Measurements from ENCODE around the gene CDC42EP1.

DNA sequence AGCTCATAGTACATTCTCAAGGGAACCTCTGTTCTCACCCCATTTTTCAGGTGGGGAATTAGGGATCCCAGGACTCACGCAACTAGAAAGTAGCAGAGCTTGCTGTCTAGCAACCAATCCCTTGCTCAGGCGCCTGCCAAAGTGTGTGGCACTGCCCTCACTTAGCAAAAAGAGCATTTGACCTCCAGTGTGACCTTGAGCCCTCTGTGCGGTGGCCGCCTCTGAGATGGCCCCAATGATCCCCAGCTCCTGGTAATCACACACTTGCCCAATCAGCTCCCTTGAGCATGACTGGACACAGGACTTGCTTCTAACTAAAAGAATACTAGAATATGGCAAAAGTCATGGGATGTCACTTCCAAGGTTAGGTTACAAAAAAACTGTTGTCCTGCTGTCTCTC, 22.2 kb downstream of the CDC42EP1 start:
- TF ChIP-seq, protein P1, sequence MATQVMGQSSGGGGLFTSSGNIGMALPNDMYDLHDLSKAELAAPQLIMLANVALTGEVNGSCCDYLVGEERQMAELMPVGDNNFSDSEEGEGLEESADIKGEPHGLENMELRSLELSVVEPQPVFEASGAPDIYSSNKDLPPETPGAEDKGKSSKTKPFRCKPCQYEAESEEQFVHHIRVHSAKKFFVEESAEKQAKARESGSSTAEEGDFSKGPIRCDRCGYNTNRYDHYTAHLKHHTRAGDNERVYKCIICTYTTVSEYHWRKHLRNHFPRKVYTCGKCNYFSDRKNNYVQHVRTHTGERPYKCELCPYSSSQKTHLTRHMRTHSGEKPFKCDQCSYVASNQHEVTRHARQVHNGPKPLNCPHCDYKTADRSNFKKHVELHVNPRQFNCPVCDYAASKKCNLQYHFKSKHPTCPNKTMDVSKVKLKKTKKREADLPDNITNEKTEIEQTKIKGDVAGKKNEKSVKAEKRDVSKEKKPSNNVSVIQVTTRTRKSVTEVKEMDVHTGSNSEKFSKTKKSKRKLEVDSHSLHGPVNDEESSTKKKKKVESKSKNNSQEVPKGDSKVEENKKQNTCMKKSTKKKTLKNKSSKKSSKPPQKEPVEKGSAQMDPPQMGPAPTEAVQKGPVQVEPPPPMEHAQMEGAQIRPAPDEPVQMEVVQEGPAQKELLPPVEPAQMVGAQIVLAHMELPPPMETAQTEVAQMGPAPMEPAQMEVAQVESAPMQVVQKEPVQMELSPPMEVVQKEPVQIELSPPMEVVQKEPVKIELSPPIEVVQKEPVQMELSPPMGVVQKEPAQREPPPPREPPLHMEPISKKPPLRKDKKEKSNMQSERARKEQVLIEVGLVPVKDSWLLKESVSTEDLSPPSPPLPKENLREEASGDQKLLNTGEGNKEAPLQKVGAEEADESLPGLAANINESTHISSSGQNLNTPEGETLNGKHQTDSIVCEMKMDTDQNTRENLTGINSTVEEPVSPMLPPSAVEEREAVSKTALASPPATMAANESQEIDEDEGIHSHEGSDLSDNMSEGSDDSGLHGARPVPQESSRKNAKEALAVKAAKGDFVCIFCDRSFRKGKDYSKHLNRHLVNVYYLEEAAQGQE (IDR thresholded peaks at IDR 0.05; ENCODE audit: unreplicated experiment) = no peak
- TF ChIP-seq, protein P2, sequence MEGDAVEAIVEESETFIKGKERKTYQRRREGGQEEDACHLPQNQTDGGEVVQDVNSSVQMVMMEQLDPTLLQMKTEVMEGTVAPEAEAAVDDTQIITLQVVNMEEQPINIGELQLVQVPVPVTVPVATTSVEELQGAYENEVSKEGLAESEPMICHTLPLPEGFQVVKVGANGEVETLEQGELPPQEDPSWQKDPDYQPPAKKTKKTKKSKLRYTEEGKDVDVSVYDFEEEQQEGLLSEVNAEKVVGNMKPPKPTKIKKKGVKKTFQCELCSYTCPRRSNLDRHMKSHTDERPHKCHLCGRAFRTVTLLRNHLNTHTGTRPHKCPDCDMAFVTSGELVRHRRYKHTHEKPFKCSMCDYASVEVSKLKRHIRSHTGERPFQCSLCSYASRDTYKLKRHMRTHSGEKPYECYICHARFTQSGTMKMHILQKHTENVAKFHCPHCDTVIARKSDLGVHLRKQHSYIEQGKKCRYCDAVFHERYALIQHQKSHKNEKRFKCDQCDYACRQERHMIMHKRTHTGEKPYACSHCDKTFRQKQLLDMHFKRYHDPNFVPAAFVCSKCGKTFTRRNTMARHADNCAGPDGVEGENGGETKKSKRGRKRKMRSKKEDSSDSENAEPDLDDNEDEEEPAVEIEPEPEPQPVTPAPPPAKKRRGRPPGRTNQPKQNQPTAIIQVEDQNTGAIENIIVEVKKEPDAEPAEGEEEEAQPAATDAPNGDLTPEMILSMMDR (conservative IDR thresholded peaks at IDR 0.05; ENCODE audit: low read depth in 2 of 2) = no peak
